Keratinocyte (primary cell): Measurements from ENCODE around the gene LMBR1L. TPM values are rescaled to one million over a fixed set of nuclear protein-coding genes. Genes with fewer than 3 reads are reported as not detected.

Experiments
- DNase-seq: peaks from one replicate; pipeline ENCODE4 v3.0.0-alpha.2; 2011; ENCODE audit warnings: low read depth, missing footprints, low spot score
- FAIRE-seq: peaks from 2 replicates; lab custom pipeline; 2011; peaks lifted over from hg19 to GRCh38; lab: Jason Lieb, UNC
- H2AFZ ChIP-seq: 2 replicates; pipeline ENCODE4 v1.6.0; 2012; ENCODE audit warnings: low read length, control low read depth, inconsistent platforms; ENCODE audit not compliant: control insufficient read depth
- H3K27ac ChIP-seq: 2 replicates; pipeline ENCODE4 v1.5.1; 2011; ENCODE audit warnings: low read length; ENCODE audit not compliant: control insufficient read depth, insufficient read depth
- H3K27me3 ChIP-seq: 3 replicates; pipeline ENCODE4 v1.6.0; 2011; ENCODE audit warnings: low read length; ENCODE audit not compliant: control insufficient read depth, insufficient read depth; ENCODE audit errors: extremely low read depth
- H3K36me3 ChIP-seq, 2 experiments: 2 replicates in 1 of 2; 3 replicates in 1 of 2; pipeline ENCODE4 v1.5.1; 2011; ENCODE audit warnings: low read length in 2 of 2, mild to moderate bottlenecking in 1 of 2; ENCODE audit not compliant: control insufficient read depth in 2 of 2, insufficient read depth in 2 of 2; ENCODE audit errors: extremely low read depth in 1 of 2
- H3K4me1 ChIP-seq: 3 replicates; pipeline ENCODE4 v1.5.1; 2011; ENCODE audit warnings: low read length; ENCODE audit not compliant: control insufficient read depth, insufficient read depth; ENCODE audit errors: extremely low read depth
- H3K4me2 ChIP-seq: 3 replicates; pipeline ENCODE4 v1.6.0; 2011; ENCODE audit warnings: low read depth, low read length; ENCODE audit not compliant: control insufficient read depth, insufficient read depth; ENCODE audit errors: extremely low read depth
- H3K4me3 ChIP-seq, 3 experiments: fragments of 200-600 bp in 1 of 3; sonication (generic) in 1 of 3; 2 replicates in 2 of 3; 3 replicates in 1 of 3; pipeline ENCODE4 v1.5.1; 2011 to 2016; ENCODE audit warnings: low read length in 3 of 3, mild to moderate bottlenecking in 3 of 3, control low read depth in 2 of 3, inconsistent platforms in 1 of 3, low read depth in 1 of 3, mixed read lengths in 1 of 3, mixed run types in 1 of 3, moderate library complexity in 1 of 3; ENCODE audit not compliant: control insufficient read depth in 2 of 3, insufficient read depth in 2 of 3; ENCODE audit errors: extremely low read depth in 1 of 3
- H3K79me2 ChIP-seq: 2 replicates; pipeline ENCODE4 v1.6.0; 2012; ENCODE audit warnings: low read length; ENCODE audit not compliant: control insufficient read depth, insufficient read depth
- H3K9ac ChIP-seq: 3 replicates; pipeline ENCODE4 v1.6.0; 2011; ENCODE audit warnings: low read length; ENCODE audit not compliant: control insufficient read depth, insufficient read depth; ENCODE audit errors: extremely low read depth
- H3K9me1 ChIP-seq: 3 replicates; pipeline ENCODE4 v1.6.0; 2011; ENCODE audit warnings: low read length; ENCODE audit not compliant: control insufficient read depth, insufficient read depth; ENCODE audit errors: extremely low read depth
- H3K9me3 ChIP-seq: 2 replicates; pipeline ENCODE4 v1.5.1; 2012; ENCODE audit warnings: low read depth, low read length; ENCODE audit not compliant: control insufficient read depth
- H4K20me1 ChIP-seq: 3 replicates; pipeline ENCODE4 v1.6.0; 2011; ENCODE audit warnings: low read length; ENCODE audit not compliant: control insufficient read depth, insufficient read depth; ENCODE audit errors: extremely low read depth
- CTCF ChIP-seq, 3 experiments: IDR thresholded peaks in 1 of 3; conservative IDR thresholded peaks in 1 of 3; optimal IDR thresholded peaks in 1 of 3; 2 replicates in 2 of 3; 3 replicates in 1 of 3; pipeline versions ENCODE3 to v1.5.1; 2011; ENCODE audit warnings: low read length in 3 of 3, mild to moderate bottlenecking in 3 of 3, moderate library complexity in 2 of 3, control low read depth in 1 of 3, inconsistent platforms in 1 of 3; ENCODE audit not compliant: insufficient read depth in 2 of 3; ENCODE audit errors: extremely low read depth in 1 of 3
- EZH2 ChIP-seq: IDR thresholded peaks from one replicate; pipeline ENCODE4 v1.6.1; 2012; ENCODE audit warnings: inconsistent platforms, mild to moderate bottlenecking, low read length, moderate library complexity
- dilution Hi-C: fragments of 300-500 bp; cut with MboI; formaldehyde crosslinking; loops from one replicate; pipeline ENCODE4 v1.7.0; 2020; ENCODE audit warnings: low sequenced_read_pairs; ENCODE audit not compliant: extremely low pct_ligation_motif_present
- polyA plus RNA-seq, 5 experiments: library from polyadenylated mRNA; depleted of rRNA in 3 of 5; stranded (reverse) in 3 of 5; stranded (forward) in 1 of 5; unstranded in 1 of 5; fragments of >200 nt; gene quantifications; 1 replicate in 1 of 5; 2 replicates in 3 of 5; 3 replicates in 1 of 5; pipeline versions ENCODE4 v1.2.1 to v1.2.3, GENCODE V29; 2011 to 2012; ENCODE audit warnings: missing spikeins in 2 of 5, low read depth in 1 of 5, low replicate concordance in 1 of 5

The LMBR1L gene
- polyA plus RNA-seq, 1 donor (not counting 4 experiments of a cell fraction or from before 2014, with no cell fraction given) = 30.1 TPM

- TF ChIP-seq CTCF (optimal IDR thresholded peaks at IDR 0.05 in 1 of 3, IDR thresholded peaks at IDR 0.05 in 1 of 3, conservative IDR thresholded peaks at IDR 0.05 in 1 of 3; ENCODE audit: extremely low read depth in 1 of 3, insufficient read depth in 2 of 3, low read length in 3 of 3) (no peak), EZH2 (no peak)
- dilution Hi-C loops = no loop called here
- H3K36me3 ChIP-seq = peaks cover 49 to 63% of the 10 kb centered on the region in 2 experiments
- peaks cover 76% of the 10 kb centered on the region for H3K79me2 ChIP-seq
- no peak for FAIRE-seq
- H4K20me1 ChIP-seq = peaks cover 37% of the 10 kb centered on the region
- no peak overlapping the region for H3K9ac ChIP-seq
- no peaks in the 10 kb centered on the region for H3K9me3 ChIP-seq
- H2AFZ ChIP-seq = no peak overlapping the region
- H3K4me1 ChIP-seq = peaks cover 33% of the 10 kb centered on the region
- DNase-seq = no peak
- no peak overlapping the region for H3K4me2 ChIP-seq
- H3K4me3 ChIP-seq = no peak overlapping the region
- no peak overlapping the region for H3K27ac ChIP-seq
- H3K27me3 ChIP-seq = no peaks in the 10 kb centered on the region
- H3K9me1 ChIP-seq = peaks cover 3% of the 10 kb centered on the region
Measured at GRCh38 chr12:49054096-49054495, 56.6 kb downstream of the LMBR1L start.

- H3K9ac ChIP-seq = no peak overlapping the region
- no peak for DNase-seq
- dilution Hi-C loops = no loop called here
- peaks cover 6% of the 10 kb centered on the region for H3K9me1 ChIP-seq
- no peak overlapping the region for H3K4me2 ChIP-seq
- no peaks in the 10 kb centered on the region for H3K9me3 ChIP-seq
- TF ChIP-seq CTCF (optimal IDR thresholded peaks at IDR 0.05 in 1 of 3, IDR thresholded peaks at IDR 0.05 in 1 of 3, conservative IDR thresholded peaks at IDR 0.05 in 1 of 3; ENCODE audit: extremely low read depth in 1 of 3, insufficient read depth in 2 of 3, low read length in 3 of 3) (no peak), EZH2 (no peak)
- H2AFZ ChIP-seq = no peak overlapping the region
- no peak overlapping the region for H3K27ac ChIP-seq
- peaks cover 39% of the 10 kb centered on the region for H4K20me1 ChIP-seq
- H3K79me2 ChIP-seq = peaks cover 66% of the 10 kb centered on the region
- H3K4me3 ChIP-seq = no peak overlapping the region
- H3K27me3 ChIP-seq = no peaks in the 10 kb centered on the region
- FAIRE-seq = no peak
- H3K4me1 ChIP-seq = peaks cover 23% of the 10 kb centered on the region
- H3K36me3 ChIP-seq = peaks cover 60 to 77% of the 10 kb centered on the region in 2 experiments
Measured at GRCh38 chr12:49052451-49053208, 58.0 kb downstream of the LMBR1L start.
